Left renal cortex interstitium (tissue), 4 donors: ENCODE data around the gene TPRN. TPM values are rescaled to one million over a fixed set of nuclear protein-coding genes. Genes with fewer than 3 reads are reported as not detected.

ENCODE experiments used
- DNase-seq, 4 donors: peaks; one replicate each; pipeline ENCODE4 v3.0.0-alpha.2; 2013; ENCODE audit warnings: low read depth in 4 of 4, low spot score in 2 of 4, missing footprints in 1 of 4
- polyA plus RNA-seq, 4 donors: library from polyadenylated mRNA; unstranded; fragments of 120-200 nt; gene quantifications; one replicate each; pipeline ENCODE4 v1.2.1, GENCODE V29; 2013; ENCODE audit not compliant: insufficient read length in 4 of 4

TPRN gene
- polyA plus RNA-seq, 4 donors = 12.8 to 15.4 (median 14.7) TPM

- no peak for DNase-seq
These were observed 37.2 kb downstream of the TPRN start for GRCh38 chr9:137163365-137163715.

DNA sequence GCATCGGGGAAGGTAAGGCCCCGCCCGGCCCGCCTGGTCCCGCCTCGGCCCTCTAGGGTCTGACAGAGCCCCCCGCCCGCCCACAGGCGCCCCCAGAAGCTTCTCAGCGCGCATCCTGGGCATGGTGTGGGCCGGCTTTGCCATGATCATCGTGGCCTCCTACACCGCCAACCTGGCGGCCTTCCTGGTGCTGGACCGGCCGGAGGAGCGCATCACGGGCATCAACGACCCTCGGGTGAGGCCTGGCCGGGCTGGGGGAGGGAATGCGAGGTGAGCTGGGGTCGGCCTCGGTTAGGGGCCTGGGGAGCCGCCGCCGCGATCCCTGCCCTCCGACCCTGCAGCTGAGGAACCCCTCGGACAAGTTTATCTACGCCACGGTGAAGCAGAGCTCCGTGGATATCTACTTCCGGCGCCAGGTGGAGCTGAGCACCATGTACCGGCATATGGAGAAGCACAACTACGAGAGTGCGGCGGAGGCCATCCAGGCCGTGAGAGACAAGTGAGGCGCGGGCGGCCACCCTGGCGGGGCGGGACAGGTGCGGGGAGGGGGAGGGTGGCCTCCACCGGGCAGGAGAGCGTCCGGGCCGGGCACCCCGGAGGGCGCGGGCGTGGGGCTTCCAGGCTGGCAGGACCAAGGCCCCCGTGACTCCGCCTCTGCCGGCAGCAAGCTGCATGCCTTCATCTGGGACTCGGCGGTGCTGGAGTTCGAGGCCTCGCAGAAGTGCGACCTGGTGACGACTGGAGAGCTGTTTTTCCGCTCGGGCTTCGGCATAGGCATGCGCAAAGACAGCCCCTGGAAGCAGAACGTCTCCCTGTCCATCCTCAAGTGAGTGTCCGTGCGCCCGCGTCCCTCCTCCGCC, 37.8 kb downstream of the TPRN start:
- no peak for DNase-seq

DNA sequence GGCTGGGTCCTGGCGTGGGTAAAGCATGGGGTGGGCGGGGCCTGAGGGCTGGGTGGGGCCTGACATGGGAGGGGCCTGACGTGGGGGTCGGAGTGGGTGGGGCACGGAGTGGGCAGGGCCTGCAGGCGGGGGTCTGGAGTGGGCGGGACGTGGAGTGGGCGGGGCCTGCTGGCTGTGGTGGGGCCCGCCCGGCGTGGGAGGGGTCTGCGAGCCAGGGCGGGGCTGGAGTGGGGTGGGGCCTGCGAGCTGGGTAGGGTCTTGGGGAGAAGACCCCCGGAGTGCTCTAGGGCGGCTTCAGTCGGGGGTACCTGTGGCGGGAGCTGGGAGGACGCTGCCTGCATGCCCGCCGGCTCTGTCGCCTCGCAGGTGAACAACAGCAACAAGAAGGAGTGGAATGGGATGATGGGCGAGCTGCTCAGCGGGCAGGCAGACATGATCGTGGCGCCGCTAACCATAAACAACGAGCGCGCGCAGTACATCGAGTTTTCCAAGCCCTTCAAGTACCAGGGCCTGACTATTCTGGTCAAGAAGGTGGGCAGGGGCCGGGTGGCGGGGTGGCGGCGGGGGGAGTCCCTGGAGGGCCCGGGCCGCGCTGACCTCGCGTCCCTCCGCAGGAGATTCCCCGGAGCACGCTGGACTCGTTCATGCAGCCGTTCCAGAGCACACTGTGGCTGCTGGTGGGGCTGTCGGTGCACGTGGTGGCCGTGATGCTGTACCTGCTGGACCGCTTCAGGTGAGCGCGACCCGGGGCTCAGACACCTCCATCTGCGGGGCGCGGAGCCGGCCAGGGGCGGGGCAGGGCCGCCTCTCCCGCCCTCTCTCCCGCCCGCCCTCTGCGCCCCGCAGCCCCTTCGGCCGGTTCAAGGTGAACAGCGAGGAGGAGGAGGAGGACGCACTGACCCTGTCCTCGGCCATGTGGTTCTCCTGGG, 38.7 kb downstream of the TPRN start:
- no peak for DNase-seq

DNA sequence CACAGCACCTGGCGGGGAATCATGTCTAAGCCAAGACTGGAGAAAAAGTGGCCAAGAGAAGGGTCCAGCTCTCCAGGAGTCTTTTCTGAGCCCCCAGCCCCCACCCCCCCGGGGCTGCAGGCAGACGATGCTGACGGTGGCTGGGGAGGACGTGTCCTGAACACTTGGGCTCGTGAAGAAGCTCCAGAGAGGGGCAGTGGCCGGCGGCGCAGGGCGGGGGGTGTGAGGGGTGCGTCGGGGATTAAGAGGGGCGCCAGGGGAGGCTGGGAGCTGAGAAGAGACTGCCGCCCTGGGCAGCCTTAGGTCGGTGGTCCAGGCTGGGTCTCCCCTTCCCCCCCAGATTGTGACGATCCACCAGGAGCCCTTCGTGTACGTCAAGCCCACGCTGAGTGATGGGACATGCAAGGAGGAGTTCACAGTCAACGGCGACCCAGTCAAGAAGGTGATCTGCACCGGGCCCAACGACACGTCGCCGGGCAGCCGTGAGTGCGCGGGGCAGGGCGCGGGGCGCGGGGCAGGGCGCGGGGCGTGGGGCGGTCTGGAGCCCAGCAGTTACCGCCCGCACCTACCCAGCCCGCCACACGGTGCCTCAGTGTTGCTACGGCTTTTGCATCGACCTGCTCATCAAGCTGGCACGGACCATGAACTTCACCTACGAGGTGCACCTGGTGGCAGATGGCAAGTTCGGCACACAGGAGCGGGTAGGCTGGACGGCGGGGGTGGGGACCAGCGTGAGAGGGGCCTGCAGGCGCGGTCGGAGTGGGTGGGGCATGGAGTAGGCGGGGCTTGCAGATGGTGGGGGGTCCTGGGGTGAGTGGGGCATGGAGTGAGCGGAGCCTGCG, 39.6 kb downstream of the TPRN start:
- no peak for DNase-seq

GRCh38 chr9:137160054-137160425, 40.5 kb downstream of the TPRN start:
- no peak for DNase-seq

DNA sequence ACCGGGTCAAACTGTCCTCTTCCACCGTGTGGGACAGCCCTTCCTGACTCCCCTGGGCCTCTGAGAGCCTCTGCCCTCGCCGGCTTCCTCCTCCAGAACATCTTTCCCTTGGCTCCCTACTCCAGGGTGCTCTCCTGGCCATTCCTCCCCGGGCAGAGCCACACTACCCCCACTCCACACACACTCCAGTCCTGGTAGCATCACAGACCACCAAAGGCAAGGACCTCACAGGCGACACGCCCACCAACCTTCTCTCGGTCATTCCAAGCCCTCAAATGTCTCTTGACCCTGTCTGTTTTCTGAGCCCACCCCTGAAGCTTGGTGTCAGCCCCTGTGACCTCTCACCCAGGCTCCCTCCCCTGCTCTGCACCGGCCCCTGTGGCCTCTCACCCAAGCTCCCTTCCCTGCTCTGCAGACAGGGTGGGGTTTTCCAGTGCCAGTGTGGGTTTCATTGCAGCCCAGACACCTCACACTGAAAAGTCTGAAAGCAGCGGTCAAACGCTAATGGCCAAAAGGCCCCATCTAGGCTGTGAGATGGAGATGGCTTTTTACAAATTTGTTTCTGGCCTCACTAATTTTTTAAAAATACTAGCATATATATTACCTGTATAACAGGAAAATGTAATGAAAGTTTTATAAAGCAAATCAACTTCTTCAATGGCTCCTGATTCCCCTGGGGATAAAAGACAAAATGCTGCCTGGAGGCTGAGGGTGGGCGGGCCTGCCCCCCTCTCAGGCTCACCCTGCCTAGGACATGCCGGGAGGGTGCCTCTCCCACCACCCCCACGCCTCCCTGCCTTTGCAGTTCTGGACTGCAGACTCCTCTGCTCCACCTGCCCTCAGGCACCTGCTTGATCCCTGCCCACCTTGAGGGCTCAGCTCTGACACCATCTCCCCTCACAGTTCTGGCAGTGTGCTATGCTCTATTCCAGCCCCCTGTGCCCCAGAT, 41.2 kb downstream of the TPRN start:
- no peak for DNase-seq

DNA sequence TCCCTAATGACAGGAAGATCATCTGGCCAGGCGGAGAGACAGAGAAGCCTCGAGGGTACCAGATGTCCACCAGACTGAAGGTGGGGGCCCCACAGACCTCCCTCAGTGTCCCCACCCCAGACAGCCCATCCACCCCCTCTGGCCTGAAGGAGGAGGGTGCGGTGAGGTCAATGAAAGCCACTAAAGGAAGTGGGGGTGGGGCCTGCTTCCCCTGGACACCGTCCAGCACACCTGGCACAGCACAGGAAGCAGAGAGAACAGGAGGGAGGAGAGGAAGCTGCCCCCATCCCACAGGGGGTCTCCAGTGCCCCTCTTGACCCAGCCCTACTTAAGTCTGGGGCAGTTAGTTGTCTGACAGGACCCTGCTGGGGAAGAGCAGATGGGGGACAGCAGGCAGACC, 41.9 kb downstream of the TPRN start:
- no peak for DNase-seq

DNA sequence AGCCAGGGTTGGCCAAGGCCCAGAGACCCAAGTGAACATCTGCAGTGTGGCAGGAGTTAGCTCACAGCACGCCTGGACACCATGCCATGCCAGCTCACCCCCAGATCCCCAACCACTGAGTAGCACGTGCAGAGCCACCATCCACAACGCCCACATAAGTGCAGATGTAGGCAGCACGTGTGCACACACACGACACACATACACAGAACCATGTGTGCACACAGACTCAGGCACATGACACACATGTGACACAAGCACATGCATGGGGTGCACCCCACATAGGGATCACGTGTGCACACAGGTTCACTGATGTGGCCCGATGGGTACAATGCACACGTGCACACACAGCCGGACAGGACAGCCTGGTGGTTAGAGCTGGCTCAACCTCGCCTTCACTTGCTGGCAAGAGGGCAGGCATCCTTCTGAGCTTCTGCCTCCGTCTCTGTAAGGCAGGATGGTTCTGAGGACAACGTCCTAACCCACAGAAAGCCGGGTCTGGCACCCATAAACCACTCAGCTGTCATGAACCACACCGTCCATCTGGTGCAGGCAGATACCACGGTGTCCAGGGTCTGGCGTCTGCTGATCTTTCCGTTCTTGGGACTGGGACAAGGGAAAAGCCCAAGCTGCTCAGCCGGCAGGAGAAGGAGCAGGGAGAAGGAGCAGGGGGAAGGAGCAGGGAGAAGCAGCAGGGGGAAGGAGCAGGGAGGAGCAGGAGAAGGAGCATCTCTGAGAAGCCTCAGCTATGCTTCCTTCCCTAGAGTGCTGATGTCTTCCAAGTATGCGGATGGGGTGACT, 42.7 kb downstream of the TPRN start:
- no peak for DNase-seq

DNA sequence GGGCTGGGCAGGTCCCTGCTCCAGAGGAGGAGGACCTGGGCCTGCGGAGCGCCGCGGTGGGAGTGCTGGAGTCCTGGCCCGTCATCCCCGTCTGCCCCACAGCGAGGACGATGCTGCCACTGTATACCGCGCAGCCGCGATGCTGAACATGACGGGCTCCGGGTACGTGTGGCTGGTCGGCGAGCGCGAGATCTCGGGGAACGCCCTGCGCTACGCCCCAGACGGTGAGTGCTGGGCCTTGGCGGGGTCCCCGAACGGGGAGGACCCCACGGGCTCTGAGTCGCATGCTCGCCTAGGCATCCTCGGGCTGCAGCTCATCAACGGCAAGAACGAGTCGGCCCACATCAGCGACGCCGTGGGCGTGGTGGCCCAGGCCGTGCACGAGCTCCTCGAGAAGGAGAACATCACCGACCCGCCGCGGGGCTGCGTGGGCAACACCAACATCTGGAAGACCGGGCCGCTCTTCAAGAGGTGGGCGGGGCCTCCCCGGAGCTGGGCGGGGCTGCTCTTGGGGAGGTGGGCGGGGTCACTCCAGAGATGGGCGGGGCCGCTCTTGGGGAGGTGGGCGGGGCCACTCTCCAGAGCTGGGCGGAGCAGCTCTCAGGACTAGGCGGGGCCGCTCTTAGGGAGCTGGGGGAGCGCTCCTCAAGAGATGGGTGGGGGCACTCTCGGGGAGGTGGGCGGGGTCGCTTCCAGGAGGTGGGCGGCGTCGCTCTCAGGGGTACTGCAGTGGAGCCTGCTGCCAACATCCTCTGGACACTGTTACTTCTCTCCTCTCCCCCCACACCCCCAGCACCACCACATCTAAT, 43.8 kb downstream of the TPRN start:
- DNase-seq = no peak

DNA sequence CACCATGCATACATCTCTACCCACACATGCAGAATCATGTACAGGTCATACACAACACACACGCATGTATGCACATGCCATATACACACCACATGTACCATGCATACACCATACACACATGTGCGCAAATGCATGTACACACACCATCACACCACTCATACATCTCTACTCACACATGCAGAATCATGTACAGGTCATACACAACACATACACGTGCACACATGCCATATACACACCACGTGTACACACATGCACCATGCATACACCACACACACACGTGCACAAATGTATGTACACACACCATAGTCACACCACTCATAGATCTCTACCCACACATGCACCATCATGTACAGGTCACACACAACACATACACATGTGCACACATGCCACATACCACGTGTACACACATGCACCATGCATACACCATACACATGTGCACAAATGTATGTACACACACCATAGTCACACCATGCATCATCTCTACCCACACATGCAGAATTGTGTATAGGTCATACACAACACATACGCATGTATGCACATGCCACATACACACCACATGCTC, 47.6 kb downstream of the TPRN start:
- DNase-seq = no peak

- no peak for DNase-seq
These were observed 49.7 kb downstream of the TPRN start for GRCh38 chr9:137150617-137151457.

- DNase-seq = no peak
These were observed 50.5 kb downstream of the TPRN start for GRCh38 chr9:137149942-137150616.

DNA sequence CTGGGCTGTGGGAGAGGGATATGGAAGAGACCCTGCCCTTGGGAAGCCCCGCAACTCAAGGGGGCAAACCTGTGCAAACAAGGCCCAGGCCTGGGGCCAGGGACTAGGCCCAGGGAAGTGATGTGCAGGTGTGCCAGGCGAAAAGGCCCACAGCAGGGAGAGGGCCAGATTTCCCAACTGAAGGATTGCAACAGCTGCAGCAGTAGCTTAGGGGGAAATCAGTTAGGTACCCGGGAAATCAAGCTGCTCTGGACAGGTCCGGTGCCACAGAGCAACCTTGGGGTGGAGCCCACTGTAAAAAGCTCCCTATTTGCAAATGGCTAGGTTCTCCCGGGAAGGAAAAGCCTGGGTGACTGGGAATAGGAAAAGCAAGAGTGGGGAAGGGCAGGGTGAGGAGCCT, 51.2 kb downstream of the TPRN start:
- DNase-seq = no peak

- DNase-seq = no peak
These were observed 51.9 kb downstream of the TPRN start for GRCh38 chr9:137148661-137149060.

DNA sequence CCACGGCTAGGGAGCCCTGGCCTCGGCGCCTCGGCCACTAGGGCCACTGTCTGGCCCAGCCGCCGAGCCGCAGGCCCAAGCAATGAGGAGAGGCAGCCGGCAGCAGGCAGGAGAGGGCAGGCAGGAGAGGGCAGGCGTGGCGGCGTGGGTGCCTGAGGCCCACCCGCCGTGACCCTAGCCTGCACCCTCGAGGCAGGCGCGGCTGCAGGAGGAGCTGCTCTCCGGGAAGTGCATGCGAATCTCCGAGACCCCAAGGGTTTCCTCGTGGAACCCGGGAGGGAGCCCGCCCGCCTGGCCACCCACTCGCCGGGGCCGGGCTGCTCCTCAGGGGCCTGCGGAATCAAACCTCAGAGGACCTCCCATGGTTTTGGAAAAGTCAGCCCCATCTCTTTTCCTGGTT, 52.3 kb downstream of the TPRN start:
- DNase-seq = no peak

DNA sequence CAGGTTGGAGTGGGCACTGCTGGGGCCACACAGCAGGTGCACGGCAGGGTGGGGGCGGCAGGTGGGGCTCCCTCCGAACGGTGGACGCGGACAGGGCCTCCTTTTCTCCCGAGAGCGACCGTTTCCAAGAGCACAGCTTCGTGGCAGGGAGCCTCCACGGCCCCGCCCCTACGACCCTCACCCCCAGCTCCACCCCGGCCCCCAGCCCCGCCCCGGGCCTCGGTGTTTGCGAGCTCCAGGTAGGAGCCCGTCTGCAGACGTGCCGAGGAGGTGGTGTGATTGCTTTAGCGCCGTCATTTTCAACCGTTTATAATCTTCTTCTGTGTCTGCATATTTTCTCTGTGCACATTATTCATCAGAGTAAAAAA, 52.8 kb downstream of the TPRN start:
- no peak for DNase-seq
